K562 (cell line): Measurements from ENCODE around the gene STARD3NL.

Experiments used
- CTBP1 ChIP-seq: fragments of 450-650 bp; IDR thresholded peaks from 2 replicates; pipeline ENCODE4 v1.6.1; 2016; ENCODE audit warnings: borderline replicate concordance
- FOS ChIP-seq: IDR thresholded peaks from 3 replicates; pipeline ENCODE4 v1.6.1; 2011; ENCODE audit not compliant: insufficient read length; ENCODE audit errors: extremely low read depth
- FOXM1 ChIP-seq, 2 experiments: fragments of 450-650 bp in 1 of 2; sonication (generic) in 1 of 2; formaldehyde crosslinking in 1 of 2; IDR thresholded peaks; 2 replicates each; pipeline versions ENCODE4 v1.6.1 to v1.9.0; 2017 to 2022; ENCODE audit warnings: low read depth in 2 of 2, mild to moderate bottlenecking in 2 of 2, missing genetic modification reagents in 1 of 2, moderate library complexity in 1 of 2
- JUN ChIP-seq, 2 experiments: sonication (generic) in 1 of 2; formaldehyde crosslinking in 1 of 2; IDR thresholded peaks; 2 replicates each; pipeline versions ENCODE4 v1.6.1 to v1.8.0; 2012 to 2022; ENCODE audit warnings: borderline replicate concordance in 2 of 2, mild to moderate bottlenecking in 2 of 2, improper control_type of control experiment in 1 of 2, low read depth in 1 of 2, low read length in 1 of 2, missing genetic modification reagents in 1 of 2
- LEF1 ChIP-seq: fragments of 450-650 bp; IDR thresholded peaks from 2 replicates; pipeline ENCODE4 v1.6.1; 2016; ENCODE audit warnings: mild to moderate bottlenecking
- MAFK ChIP-seq: IDR thresholded peaks from 2 replicates; pipeline ENCODE4 v1.6.1; 2011; ENCODE audit warnings: low read length, improper control_type of control experiment
- NRF1 ChIP-seq, 2 experiments: fragments of 450-650 bp; IDR thresholded peaks in 1 of 2; conservative IDR thresholded peaks in 1 of 2; 2 replicates each; pipeline ENCODE4 v1.6.1; 2014; ENCODE audit warnings: mild to moderate bottlenecking in 2 of 2
- PHF20 ChIP-seq: fragments of 450-650 bp; IDR thresholded peaks from 2 replicates; pipeline ENCODE4 v1.6.1; 2018; ENCODE audit not compliant: partially characterized antibody
- PTTG1 ChIP-seq: fragments of 450-650 bp; IDR thresholded peaks from 2 replicates; pipeline ENCODE4 v1.6.1; 2016; ENCODE audit warnings: low read depth, mild to moderate bottlenecking, missing genetic modification characterization, missing compliant biosample characterization
- SIN3B ChIP-seq: fragments of 450-650 bp; IDR thresholded peaks from 2 replicates; pipeline ENCODE4 v1.6.1; 2017; ENCODE audit warnings: low read depth, mild to moderate bottlenecking, moderate library complexity
- TAF1 ChIP-seq: IDR thresholded peaks from 2 replicates; pipeline ENCODE4 v1.6.1; 2011; ENCODE audit warnings: mild to moderate bottlenecking, low read length, moderate library complexity; ENCODE audit not compliant: insufficient read depth, control insufficient read depth, severe bottlenecking; ENCODE audit errors: extremely low read depth

GRCh38 chr7:38274486-38274885 is 96.4 kb downstream of the STARD3NL start:
- TF ChIP-seq NRF1 (conservative IDR thresholded peaks at IDR 0.05 in 1 of 2, IDR thresholded peaks at IDR 0.05 in 1 of 2) (no peak), PHF20 (no peak), FOS (no peak), SIN3B (no peak), MAFK (no peak), PTTG1 (tag) (no peak), TAF1 (no peak), FOXM1 (IDR thresholded peaks at IDR 0.05; ENCODE audit: low read depth) (no peak), FOXM1 (CRISPR knock-in tag; IDR thresholded peaks at IDR 0.05; ENCODE audit: low read depth) (no peak), CTBP1 (no peak), JUN (IDR thresholded peaks at IDR 0.05; ENCODE audit: borderline replicate concordance, low read depth, low read length) (no peak), JUN (CRISPR knock-in tag; IDR thresholded peaks at IDR 0.05; ENCODE audit: borderline replicate concordance) (no peak), LEF1 (no peak)
